ENCODE data around the gene MRPL42.
"Not testable (repeated sequence)": the region's sequence is repeated elsewhere in the genome, so short reads cannot be mapped to it uniquely, and the experiment has no call there.

Gene MRPL42

GRCh38 chr12:93482721-93483120 is 15.4 kb downstream of the MRPL42 start:
- DNase-seq (ENCODE audit: extremely low read depth, low read depth), result no peak
- TF ChIP-seq, protein P1, sequence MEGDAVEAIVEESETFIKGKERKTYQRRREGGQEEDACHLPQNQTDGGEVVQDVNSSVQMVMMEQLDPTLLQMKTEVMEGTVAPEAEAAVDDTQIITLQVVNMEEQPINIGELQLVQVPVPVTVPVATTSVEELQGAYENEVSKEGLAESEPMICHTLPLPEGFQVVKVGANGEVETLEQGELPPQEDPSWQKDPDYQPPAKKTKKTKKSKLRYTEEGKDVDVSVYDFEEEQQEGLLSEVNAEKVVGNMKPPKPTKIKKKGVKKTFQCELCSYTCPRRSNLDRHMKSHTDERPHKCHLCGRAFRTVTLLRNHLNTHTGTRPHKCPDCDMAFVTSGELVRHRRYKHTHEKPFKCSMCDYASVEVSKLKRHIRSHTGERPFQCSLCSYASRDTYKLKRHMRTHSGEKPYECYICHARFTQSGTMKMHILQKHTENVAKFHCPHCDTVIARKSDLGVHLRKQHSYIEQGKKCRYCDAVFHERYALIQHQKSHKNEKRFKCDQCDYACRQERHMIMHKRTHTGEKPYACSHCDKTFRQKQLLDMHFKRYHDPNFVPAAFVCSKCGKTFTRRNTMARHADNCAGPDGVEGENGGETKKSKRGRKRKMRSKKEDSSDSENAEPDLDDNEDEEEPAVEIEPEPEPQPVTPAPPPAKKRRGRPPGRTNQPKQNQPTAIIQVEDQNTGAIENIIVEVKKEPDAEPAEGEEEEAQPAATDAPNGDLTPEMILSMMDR (IDR thresholded peaks at IDR 0.05; ENCODE audit: low read depth, low read length), result no peak

DNA sequence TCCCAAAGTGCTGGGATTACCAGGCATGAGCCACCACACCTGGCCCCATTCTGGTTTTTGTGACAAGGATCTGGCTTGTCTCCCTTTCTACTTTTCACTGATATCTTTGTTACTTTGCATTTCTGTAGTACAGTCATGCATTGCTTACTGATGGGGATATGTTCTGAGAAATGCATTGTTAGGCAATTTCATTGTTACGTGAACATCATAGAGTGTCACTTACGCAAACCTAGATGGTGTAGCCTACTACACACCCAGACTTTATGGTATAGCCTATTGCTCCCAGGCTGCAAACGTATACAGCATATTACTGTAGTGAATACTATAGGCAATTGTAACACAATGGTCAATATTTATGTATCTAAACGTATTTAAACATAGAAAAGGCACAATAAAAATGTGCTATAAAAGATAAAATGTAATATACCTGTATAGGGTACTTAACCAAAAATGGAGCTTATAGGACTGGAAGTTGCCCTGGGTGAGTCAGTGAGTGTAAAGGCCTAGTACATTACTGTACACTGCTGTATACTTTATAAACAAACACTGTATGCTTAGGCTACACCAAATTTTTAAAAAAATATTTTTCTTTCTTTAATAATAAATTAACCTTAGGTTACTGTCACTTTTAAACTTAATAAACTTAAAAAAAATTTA is 16.0 kb downstream of the MRPL42 start:
- TF ChIP-seq, protein P1 (IDR thresholded peaks at IDR 0.05; ENCODE audit: low read depth, low read length), result no peak
- DNase-seq (ENCODE audit: extremely low read depth, low read depth), result no peak

- no peak for DNase-seq (ENCODE audit: extremely low read depth, low read depth)
- TF ChIP-seq, protein P1 (IDR thresholded peaks at IDR 0.05; ENCODE audit: low read depth, low read length), result no peak
Observed at GRCh38 chr12:93484315-93484981, 17.1 kb downstream of the MRPL42 start.

GRCh38 chr12:93492808-93493207 is 25.5 kb downstream of the MRPL42 start:
- not testable (repeated sequence) for DNase-seq (ENCODE audit: extremely low read depth, low read depth)

DNA sequence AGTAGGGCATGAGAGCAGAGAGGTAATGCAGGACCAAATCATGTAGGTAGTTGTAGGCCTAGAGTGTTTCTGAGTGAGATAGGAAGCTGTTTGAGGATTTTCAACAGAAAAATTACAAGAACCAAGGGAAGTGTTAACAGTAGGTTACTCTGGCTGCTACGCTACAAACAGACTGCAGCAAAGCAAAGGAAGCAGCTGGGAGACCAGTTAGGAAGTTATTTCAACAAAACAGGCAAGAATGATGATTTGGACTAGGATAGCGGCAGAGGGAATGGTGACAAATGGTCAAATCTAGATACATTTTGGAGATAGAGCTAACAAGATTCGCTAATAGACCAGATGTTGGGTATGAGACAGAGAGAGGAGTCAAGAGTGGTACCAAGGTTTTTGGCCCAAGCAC is 26.8 kb downstream of the MRPL42 start:
- TF ChIP-seq, protein P1 (IDR thresholded peaks at IDR 0.05; ENCODE audit: low read depth, low read length), result no peak

GRCh38 chr12:93497456-93497855 is 30.1 kb downstream of the MRPL42 start:
- TF ChIP-seq, protein P1 (IDR thresholded peaks at IDR 0.05; ENCODE audit: low read depth, low read length), result no peak

More for the DNA sequence above, 26.8 kb downstream of the MRPL42 start:
- no peak for DNase-seq (ENCODE audit: extremely low read depth, low read depth)

DNA sequence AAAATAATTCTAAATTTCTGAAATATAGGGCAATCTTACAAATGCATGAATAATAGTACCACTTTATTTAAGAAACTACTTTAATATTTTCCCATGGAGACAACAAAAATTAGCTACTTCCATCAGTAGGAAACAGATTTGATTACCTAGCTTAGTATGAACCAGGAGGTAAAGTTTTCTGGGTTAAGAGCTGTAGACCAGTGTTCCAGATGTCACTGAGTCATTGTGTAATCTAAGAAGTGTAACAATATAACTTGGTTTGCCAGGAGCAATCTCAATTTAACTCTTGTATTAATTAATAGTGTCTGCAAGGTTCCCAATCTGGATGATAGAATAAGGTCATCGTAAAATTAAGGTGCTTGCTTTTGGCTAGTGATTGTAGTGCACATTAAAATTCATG is 31.5 kb downstream of the MRPL42 start:
- not testable (repeated sequence) for DNase-seq (ENCODE audit: extremely low read depth, low read depth)

More at GRCh38 chr12:93497456-93497855, 30.1 kb downstream of the MRPL42 start:
- DNase-seq (ENCODE audit: extremely low read depth, low read depth), result no peak

GRCh38 chr12:93500201-93500600 is 32.9 kb downstream of the MRPL42 start:
- TF ChIP-seq, protein P1 (IDR thresholded peaks at IDR 0.05; ENCODE audit: low read depth, low read length), result no peak
- no peak for DNase-seq (ENCODE audit: extremely low read depth, low read depth)

All from AG09319 (cell line).